H1 (cell line): ENCODE measurements around the gene CDH18. TPM values are rescaled to one million over a fixed set of nuclear protein-coding genes. Genes with fewer than 3 reads are reported as not detected.

ENCODE experiments used
- CTCF ChIA-PET: fragments of 300-600 bp; sonication (Branson Sonifier 250); formaldehyde crosslinking; loops from one replicate; lab custom pipeline; 2021; ENCODE audit not compliant: partially characterized antibody; lab: Charles Lee
- POLR2A ChIA-PET: fragments of 300-600 bp; sonication (Branson Sonifier 250); formaldehyde crosslinking; loops from one replicate; lab custom pipeline; 2021; ENCODE audit warnings: inconsistent platforms; ENCODE audit not compliant: partially characterized antibody; lab: Charles Lee
- DNase-seq, 2 experiments: peaks; one replicate each; pipeline versions ENCODE4 v3.0.0 to v3.0.0-alpha.2; 2010 to 2022; ENCODE audit warnings: low spot score in 2 of 2, low read depth in 1 of 2, mixed read lengths in 1 of 2
- FAIRE-seq: peaks from 2 replicates; lab custom pipeline; 2011; peaks lifted over from hg19 to GRCh38; lab: Jason Lieb, UNC
- H2AFZ ChIP-seq: 2 replicates; pipeline ENCODE4 v1.8.1; 2012; ENCODE audit warnings: low read length, inconsistent platforms
- H2AK5ac ChIP-seq: 2 replicates; pipeline ENCODE4 v1.6.1; 2013; ENCODE audit warnings: low read depth, low read length
- H2BK120ac ChIP-seq: replicated peaks from 2 replicates; pipeline ENCODE3; 2013; ENCODE audit warnings: low read depth, low read length, inconsistent platforms
- H2BK12ac ChIP-seq: 2 replicates; pipeline ENCODE4 v1.6.1; 2013; ENCODE audit warnings: low read depth, low read length
- H2BK15ac ChIP-seq: 2 replicates; pipeline ENCODE4 v1.6.1; 2013; ENCODE audit warnings: low read length
- H2BK20ac ChIP-seq: 2 replicates; pipeline ENCODE4 v1.6.1; 2013; ENCODE audit warnings: low read length
- H2BK5ac ChIP-seq: 2 replicates; pipeline ENCODE4 v1.6.1; 2013; ENCODE audit warnings: low read depth, low read length
- H3K14ac ChIP-seq: 2 replicates; pipeline ENCODE4 v1.6.1; 2013; ENCODE audit warnings: inconsistent platforms; ENCODE audit not compliant: insufficient read length
- H3K18ac ChIP-seq: 2 replicates; pipeline ENCODE4 v1.6.1; 2013; ENCODE audit warnings: low read length; ENCODE audit errors: extremely low read depth
- H3K23ac ChIP-seq: 2 replicates; pipeline ENCODE4 v1.6.1; 2013; ENCODE audit warnings: inconsistent platforms; ENCODE audit not compliant: insufficient read length
- H3K23me2 ChIP-seq: 2 replicates; pipeline ENCODE4 v1.6.1; 2013; ENCODE audit warnings: low read depth, low read length
- H3K27ac ChIP-seq: 2 replicates; pipeline ENCODE4 v1.6.1; 2011; ENCODE audit warnings: low read depth, low read length, inconsistent platforms
- H3K27me3 ChIP-seq, 4 experiments: replicated peaks in 1 of 4; 1 replicate in 1 of 4; 2 replicates in 3 of 4; pipeline versions ENCODE4 v1.6.1 to v1.8.1; 2011 to 2013; ENCODE audit warnings: low read length in 3 of 4, mild to moderate bottlenecking in 3 of 4, inconsistent platforms in 2 of 4, mixed read lengths in 2 of 4, moderate library complexity in 1 of 4; ENCODE audit not compliant: control insufficient read depth in 3 of 4, insufficient read depth in 3 of 4; ENCODE audit errors: extremely low read depth in 1 of 4
- H3K36me3 ChIP-seq, 4 experiments: 2 replicates each; pipeline versions ENCODE4 v1.6.1 to v1.8.1; 2011 to 2013; ENCODE audit warnings: mild to moderate bottlenecking in 4 of 4, low read length in 3 of 4, moderate library complexity in 2 of 4, control low read depth in 1 of 4, inconsistent platforms in 1 of 4; ENCODE audit not compliant: insufficient read depth in 4 of 4, control insufficient read depth in 2 of 4
- H3K4ac ChIP-seq: replicated peaks from 2 replicates; pipeline ENCODE3; 2013; ENCODE audit warnings: low read length, low read depth, mixed read lengths, inconsistent platforms; ENCODE audit not compliant: insufficient read length
- H3K4me1 ChIP-seq, 4 experiments: replicated peaks in 1 of 4; 1 replicate in 1 of 4; 2 replicates in 3 of 4; pipeline versions ENCODE4 v1.6.1 to v1.8.1; 2011 to 2013; ENCODE audit warnings: low read length in 3 of 4, inconsistent platforms in 2 of 4, mixed read lengths in 1 of 4; ENCODE audit not compliant: insufficient read depth in 4 of 4, control insufficient read depth in 3 of 4
- H3K4me2 ChIP-seq, 2 experiments: 2 replicates each; pipeline versions ENCODE4 v1.6.1 to v1.8.1; 2011 to 2013; ENCODE audit warnings: low read depth in 2 of 2, low read length in 2 of 2, control low read depth in 1 of 2, inconsistent platforms in 1 of 2, mild to moderate bottlenecking in 1 of 2; ENCODE audit not compliant: insufficient read depth in 1 of 2
- H3K4me3 ChIP-seq, 4 experiments: fragments of 200-600, 300-600 bp in 1 of 4; sonication (generic), shearing (Covaris generic), sonication (Bioruptor Twin) in 1 of 4; 2 replicates each; pipeline versions ENCODE4 v1.5.1 to v1.8.1; 2011 to 2016; ENCODE audit warnings: low read length in 4 of 4, low read depth in 3 of 4, control low read depth in 2 of 4, inconsistent platforms in 2 of 4, mild to moderate bottlenecking in 2 of 4, mixed read lengths in 1 of 4, moderate library complexity in 1 of 4; ENCODE audit not compliant: insufficient read depth in 2 of 4; ENCODE audit errors: extremely low read depth in 1 of 4
- H3K56ac ChIP-seq: replicated peaks from 2 replicates; pipeline ENCODE3; 2013; ENCODE audit warnings: low read depth, mild to moderate bottlenecking, mixed read lengths, low read length, inconsistent platforms; ENCODE audit not compliant: insufficient read length
- H3K79me1 ChIP-seq: 2 replicates; pipeline ENCODE4 v1.6.1; 2013; ENCODE audit warnings: low read depth, low read length, control low read depth
- H3K79me2 ChIP-seq, 2 experiments: 2 replicates each; pipeline versions ENCODE4 v1.6.1 to v1.8.1; 2012 to 2013; ENCODE audit warnings: low read length in 2 of 2, mild to moderate bottlenecking in 2 of 2, inconsistent platforms in 1 of 2; ENCODE audit not compliant: insufficient read depth in 2 of 2, control insufficient read depth in 1 of 2
- H3K9ac ChIP-seq, 4 experiments: replicated peaks in 1 of 4; 1 replicate in 1 of 4; 2 replicates in 3 of 4; pipeline versions ENCODE4 v1.6.1 to v1.8.1; 2011 to 2013; ENCODE audit warnings: low read depth in 3 of 4, low read length in 3 of 4, control low read depth in 2 of 4, mild to moderate bottlenecking in 2 of 4, moderate library complexity in 2 of 4, inconsistent platforms in 1 of 4; ENCODE audit errors: extremely low read depth in 1 of 4
- H3K9me3 ChIP-seq, 2 experiments: 2 replicates each; pipeline versions ENCODE4 v1.6.1 to v1.8.1; 2012 to 2013; ENCODE audit warnings: mild to moderate bottlenecking in 2 of 2, moderate library complexity in 2 of 2, control low read depth in 1 of 2, inconsistent platforms in 1 of 2, low read depth in 1 of 2, low read length in 1 of 2, mixed read lengths in 1 of 2; ENCODE audit not compliant: insufficient read depth in 2 of 2
- H4K20me1 ChIP-seq, 2 experiments: replicated peaks in 1 of 2; 2 replicates each; pipeline versions ENCODE3 to v1.8.1; 2011 to 2013; ENCODE audit warnings: inconsistent platforms in 2 of 2, low read length in 2 of 2, mild to moderate bottlenecking in 1 of 2; ENCODE audit not compliant: insufficient read depth in 2 of 2, control insufficient read depth in 1 of 2
- H4K5ac ChIP-seq: 2 replicates; pipeline ENCODE4 v1.6.1; 2013; ENCODE audit warnings: low read length, low read depth, mixed read lengths, inconsistent platforms; ENCODE audit not compliant: insufficient read length
- H4K8ac ChIP-seq: 2 replicates; pipeline ENCODE4 v1.8.0; 2013; ENCODE audit warnings: mild to moderate bottlenecking, moderate library complexity, low read length, inconsistent platforms; ENCODE audit not compliant: insufficient read depth; ENCODE audit errors: extremely low read depth
- H4K91ac ChIP-seq: replicated peaks from 2 replicates; pipeline ENCODE3; 2013; ENCODE audit warnings: low read length, mixed read lengths, inconsistent platforms; ENCODE audit not compliant: insufficient read length
- CBX5 ChIP-seq: fragments of 300-800, 300-1000 bp; sonication (generic); IDR thresholded peaks from 2 replicates; pipeline ENCODE4 v1.7.1; 2016; ENCODE audit warnings: antibody characterized with exemption, low read length, low read depth
- CHD1 ChIP-seq: IDR thresholded peaks from 2 replicates; pipeline ENCODE4 v1.6.1; 2012; ENCODE audit warnings: low read depth, low read length, improper control_type of control experiment
- CHD2 ChIP-seq: IDR thresholded peaks from 2 replicates; pipeline ENCODE4 v1.6.1; 2012; ENCODE audit warnings: low read length, improper control_type of control experiment
- CREB1 ChIP-seq: IDR thresholded peaks from 2 replicates; pipeline ENCODE4 v1.6.1; 2012; ENCODE audit warnings: inconsistent platforms
- CTCF ChIP-seq, 3 experiments: IDR thresholded peaks; 1 replicate in 2 of 3; 2 replicates in 1 of 3; pipeline versions ENCODE4 v1.5.1 to v1.6.1; 2011; ENCODE audit warnings: low read length in 3 of 3, mild to moderate bottlenecking in 3 of 3, inconsistent platforms in 2 of 3, low read depth in 1 of 3, moderate library complexity in 1 of 3; ENCODE audit not compliant: insufficient read depth in 1 of 3; ENCODE audit errors: control extremely low read depth in 1 of 3
- EP300 ChIP-seq, 2 experiments: IDR thresholded peaks; 1 replicate in 1 of 2; 2 replicates in 1 of 2; pipeline ENCODE4 v1.6.1; 2011 to 2012; ENCODE audit warnings: low read depth in 2 of 2, low read length in 2 of 2, mild to moderate bottlenecking in 2 of 2, borderline replicate concordance in 1 of 2, inconsistent platforms in 1 of 2, moderate library complexity in 1 of 2
- JUN ChIP-seq: IDR thresholded peaks from 2 replicates; pipeline ENCODE4 v1.6.1; 2011; ENCODE audit warnings: low read depth, mild to moderate bottlenecking, improper control_type of control experiment, low read length
- JUND ChIP-seq: IDR thresholded peaks from 2 replicates; pipeline ENCODE4 v1.6.1; 2011; ENCODE audit warnings: mild to moderate bottlenecking, improper control_type of control experiment, low read length
- PHF8 ChIP-seq: fragments of 200-600 bp; sonication (generic); conservative IDR thresholded peaks from 2 replicates; pipeline ENCODE4 v1.7.1; 2012; ENCODE audit warnings: low read depth, mild to moderate bottlenecking, inconsistent platforms, low read length, moderate library complexity
- POLR2AphosphoS5 ChIP-seq: IDR thresholded peaks from 2 replicates; pipeline ENCODE4 v1.6.1; 2011; ENCODE audit warnings: low read depth, low read length
- TAF1 ChIP-seq: IDR thresholded peaks from 2 replicates; pipeline ENCODE4 v1.6.1; 2011; ENCODE audit warnings: mild to moderate bottlenecking, low read depth, low read length
- TAF7 ChIP-seq: optimal IDR thresholded peaks from 2 replicates; pipeline ENCODE3; 2011; ENCODE audit warnings: low read depth, mild to moderate bottlenecking, inconsistent platforms, low read length, moderate library complexity, borderline replicate concordance
- TEAD4 ChIP-seq: IDR thresholded peaks from 2 replicates; pipeline ENCODE4 v1.6.1; 2012; ENCODE audit warnings: low read depth, low read length, inconsistent platforms, mixed read lengths
- WGBS, 2 experiments: shearing (Covaris generic) in 1 of 2; methylation state at CpG; one replicate each; pipeline versions ENCODE4 v1.1.6 to v1.1.7; 2013 to 2015; ENCODE audit warnings: low lambda C conversion rate in 2 of 2, mixed read lengths in 2 of 2, inconsistent platforms in 1 of 2, low coverage in 1 of 2, missing lambda C conversion rate in 1 of 2; ENCODE audit not compliant: insufficient replicate concordance in 2 of 2, insufficient coverage in 1 of 2, insufficient read length in 1 of 2; ENCODE audit errors: extremely low coverage in 1 of 2, missing lambda C conversion rate in 1 of 2; 5-methylcytosine and 5-hydroxymethylcytosine counted together
- polyA plus RNA-seq, 7 experiments: library from polyadenylated mRNA; depleted of rRNA in 3 of 7; stranded (reverse) in 5 of 7; unstranded in 2 of 7; fragments of >200 nt in 5 of 7; fragments of 200-250 nt in 2 of 7; gene quantifications; 1 replicate in 5 of 7; 2 replicates in 1 of 7; 4 replicates in 1 of 7; pipeline versions ENCODE4 v1.2.1 to v1.2.3, GENCODE V29; 2011 to 2013; ENCODE audit warnings: missing spikeins in 2 of 7, mixed read lengths in 2 of 7
- total RNA-seq: library from RNA; stranded (reverse); fragmentation: NEBNext Ultra II Directional; extraction: Animal tissue kit (Norgen Biotek cat#: 25700); gene quantifications from 2 replicates; pipeline ENCODE4 v1.2.1, GENCODE V29; 2021

Gene CDH18
- total and polyA plus RNA-seq, 2 of the 8 experiments (the other 6 are each of a cell fraction or from before 2014, with no cell fraction given) = 0.30 to 0.32 TPM

GRCh38 chr5:19655627-19656026 is 332.4 kb downstream of the CDH18 start:
- Histone ChIP-seq H2BK20ac (no peak overlapping the region), H3K4me1 (no peaks in the 10 kb centered on the region; a peak in 1 of 7 replicates)
- CTCF ChIA-PET = no interaction called here
- TF ChIP-seq JUND (no peak), CHD2 (no peak), TAF1 (no peak), TEAD4 (no peak), CREB1 (no peak), POLR2AphosphoS5 (no peak), JUN (no peak), CBX5 (no peak), CHD1 (no peak), PHF8 (no peak), TAF7 (no peak), EP300 (IDR thresholded peaks at IDR 0.05; ENCODE audit: borderline replicate concordance in 1 of 2, low read depth in 2 of 2, low read length in 2 of 2) (no peak), CTCF (IDR thresholded peaks at IDR 0.05; ENCODE audit: control extremely low read depth in 1 of 3, insufficient read depth in 1 of 3, low read depth in 1 of 3, low read length in 3 of 3) (no peak)

More at GRCh38 chr5:19655627-19656026, 332.4 kb downstream of the CDH18 start:
- H2BK12ac ChIP-seq = no peak overlapping the region
- no peak overlapping the region for H3K56ac ChIP-seq
- no peak for DNase-seq
- no peak overlapping the region for H2AK5ac ChIP-seq
- H3K36me3 ChIP-seq = no peaks in the 10 kb centered on the region
- no peak overlapping the region for H3K4ac ChIP-seq
- H3K4me2 ChIP-seq = no peak overlapping the region
- H4K20me1 ChIP-seq = no peaks in the 10 kb centered on the region
- no peak overlapping the region for H3K4me3 ChIP-seq
- POLR2A ChIA-PET = no interaction called here
- no peak overlapping the region for H3K27ac ChIP-seq
- H3K14ac ChIP-seq = no peak overlapping the region
- no peak overlapping the region for H2BK120ac ChIP-seq
- H3K79me1 ChIP-seq = no peaks in the 10 kb centered on the region
- H3K27me3 ChIP-seq = no peaks in the 10 kb centered on the region
- H2BK15ac ChIP-seq = no peak overlapping the region
- H2BK5ac ChIP-seq = no peak overlapping the region
- 95% methylated on average over 2 of the region's 2 CpGs; no CpG with 5 or more reads in 1 of the 2 experiments for WGBS, 2 experiments
- no peak overlapping the region for H4K91ac ChIP-seq
- no peak for FAIRE-seq
- no peak overlapping the region for H3K9ac ChIP-seq
- no peak overlapping the region for H4K8ac ChIP-seq
- no peaks in the 10 kb centered on the region for H3K9me3 ChIP-seq
- no peaks in the 10 kb centered on the region for H3K79me2 ChIP-seq
- no peak overlapping the region for H4K5ac ChIP-seq
- no peak overlapping the region for H3K23ac ChIP-seq
- H3K23me2 ChIP-seq = no peaks in the 10 kb centered on the region
- no peak overlapping the region for H3K18ac ChIP-seq
- H2AFZ ChIP-seq = no peak overlapping the region
